ENCODE results near the gene TMEM100. TPM values are rescaled to one million over a fixed set of nuclear protein-coding genes. Genes with fewer than 3 reads are reported as not detected.

TMEM100 gene
- total and polyA plus RNA-seq, 2 experiments from 2014 or later = 0.10 to 0.73 TPM

- no peak overlapping the region for H3K4me3 ChIP-seq
- Mint-ChIP-seq H3K27me3 (ENCODE audit: insufficient read depth, low read depth, poor library complexity) (no peaks in the 10 kb centered on the region), H3K4me1 (peaks cover 3% of the 10 kb centered on the region; the same call in 2 of the 3 replicates), H3K9me3 (peaks cover 9% of the 10 kb centered on the region), H3K36me3 (ENCODE audit: low read depth) (peaks cover 2% of the 10 kb centered on the region), H3K4me3 (no peak overlapping the region), H3K27ac (no peak overlapping the region)
- no peak overlapping the region for H2AFZ ChIP-seq
- no peaks in the 10 kb centered on the region for H3F3A ChIP-seq (replicated peaks; ENCODE audit: low read depth)
- H3K79me2 ChIP-seq (replicated peaks; ENCODE audit: insufficient read depth) = no peaks in the 10 kb centered on the region
- TF ChIP-seq ZNF331 (CRISPR knock-in tag; IDR thresholded peaks at IDR 0.05; ENCODE audit: low read depth) = no peak
- TF ChIP-seq EZH2phosphoT487 (IDR thresholded peaks at IDR 0.05; ENCODE audit: unreplicated experiment) = no peak
- no peak for TF ChIP-seq CTCF (conservative IDR thresholded peaks at IDR 0.05; ENCODE audit: low read depth in 2 of 2)
- no peak for TF ChIP-seq EZH2 (IDR thresholded peaks at IDR 0.05; ENCODE audit: low read depth, unreplicated experiment)
- no peak for TF ChIP-seq JUNB (IDR thresholded peaks at IDR 0.05; ENCODE audit: unreplicated experiment)
- no peak for TF ChIP-seq NANOG (IDR thresholded peaks at IDR 0.05; ENCODE audit: borderline replicate concordance)
- TF ChIP-seq REST (IDR thresholded peaks at IDR 0.05; ENCODE audit: unreplicated experiment) = no peak
- no peak for TF ChIP-seq ETS1 (IDR thresholded peaks at IDR 0.05)
- no peak for TF ChIP-seq ZNF462 (CRISPR knock-in tag; IDR thresholded peaks at IDR 0.05)
- no peak for TF ChIP-seq CREB1 (CRISPR knock-in tag; IDR thresholded peaks at IDR 0.05; ENCODE audit: low read depth)
- TF ChIP-seq STAT1 (IDR thresholded peaks at IDR 0.05; ENCODE audit: unreplicated experiment) = no peak
- H3K27ac ChIP-seq (ENCODE audit: low read depth) = no peak overlapping the region
- no peaks in the 10 kb centered on the region for H3K36me3 ChIP-seq (ENCODE audit: insufficient read depth)
- H4K20me1 ChIP-seq (replicated peaks; ENCODE audit: insufficient read depth) = no peaks in the 10 kb centered on the region
- H3K9me2 ChIP-seq (ENCODE audit: insufficient read depth) = peaks cover 6% of the 10 kb centered on the region
- no peaks in the 10 kb centered on the region for H3K27me3 ChIP-seq (ENCODE audit: insufficient read depth)
- no peak overlapping the region for H3K4me2 ChIP-seq
- peaks cover 14% of the 10 kb centered on the region for H3K4me1 ChIP-seq (ENCODE audit: insufficient read depth)
- no peak for DNase-seq (ENCODE audit: low spot score)
- ATAC-seq = no peak
Measured at GRCh38 chr17:55692276-55692675, 30.4 kb downstream of the TMEM100 start.
